Endothelial cell of umbilical vein (primary cell): ENCODE results near the gene RASGEF1C.

Experiments used
- JUN ChIP-seq: IDR thresholded peaks from 2 replicates; pipeline ENCODE4 v1.6.1; 2011; ENCODE audit warnings: borderline replicate concordance, low read depth; ENCODE audit not compliant: insufficient read length, insufficient read depth
- TF ChIP-seq, protein P1 (sequence below), 2 donors: IDR thresholded peaks; 1 replicate in 1 of 2; 2 replicates in 1 of 2; pipeline ENCODE4 v1.5.1; 2011; ENCODE audit warnings: low read length in 2 of 2, mild to moderate bottlenecking in 2 of 2, moderate library complexity in 2 of 2, control low read depth in 1 of 2, inconsistent platforms in 1 of 2, low read depth in 1 of 2; ENCODE audit not compliant: insufficient read depth in 1 of 2; ENCODE audit errors: extremely low read depth in 1 of 2

DNA sequence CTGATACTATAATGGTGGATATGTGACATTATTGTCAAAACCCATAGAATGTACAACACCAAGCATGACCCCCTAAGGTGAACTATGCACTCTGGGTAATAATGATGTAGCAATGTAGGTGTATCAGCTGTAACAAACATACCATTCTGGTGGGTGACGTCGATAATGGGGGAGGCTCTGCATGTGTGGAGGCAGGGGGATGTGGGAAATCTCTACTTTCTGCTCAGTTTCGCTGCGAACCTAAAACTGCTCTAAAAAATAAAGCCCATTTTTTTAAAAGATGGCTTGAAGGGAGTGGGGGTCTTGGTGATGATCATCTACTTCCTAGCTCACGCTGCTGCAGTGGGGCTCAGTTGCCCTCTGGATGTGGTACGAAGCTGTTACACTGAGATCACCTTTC lies 51.1 kb downstream of the RASGEF1C start:
- TF ChIP-seq, protein P1, sequence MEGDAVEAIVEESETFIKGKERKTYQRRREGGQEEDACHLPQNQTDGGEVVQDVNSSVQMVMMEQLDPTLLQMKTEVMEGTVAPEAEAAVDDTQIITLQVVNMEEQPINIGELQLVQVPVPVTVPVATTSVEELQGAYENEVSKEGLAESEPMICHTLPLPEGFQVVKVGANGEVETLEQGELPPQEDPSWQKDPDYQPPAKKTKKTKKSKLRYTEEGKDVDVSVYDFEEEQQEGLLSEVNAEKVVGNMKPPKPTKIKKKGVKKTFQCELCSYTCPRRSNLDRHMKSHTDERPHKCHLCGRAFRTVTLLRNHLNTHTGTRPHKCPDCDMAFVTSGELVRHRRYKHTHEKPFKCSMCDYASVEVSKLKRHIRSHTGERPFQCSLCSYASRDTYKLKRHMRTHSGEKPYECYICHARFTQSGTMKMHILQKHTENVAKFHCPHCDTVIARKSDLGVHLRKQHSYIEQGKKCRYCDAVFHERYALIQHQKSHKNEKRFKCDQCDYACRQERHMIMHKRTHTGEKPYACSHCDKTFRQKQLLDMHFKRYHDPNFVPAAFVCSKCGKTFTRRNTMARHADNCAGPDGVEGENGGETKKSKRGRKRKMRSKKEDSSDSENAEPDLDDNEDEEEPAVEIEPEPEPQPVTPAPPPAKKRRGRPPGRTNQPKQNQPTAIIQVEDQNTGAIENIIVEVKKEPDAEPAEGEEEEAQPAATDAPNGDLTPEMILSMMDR (IDR thresholded peaks at IDR 0.05; ENCODE audit: extremely low read depth in 1 of 2, insufficient read depth in 1 of 2, low read depth in 1 of 2, low read length in 2 of 2), result no peak
- TF ChIP-seq JUN, result no peak
